Body of pancreas (tissue), 4 donors: ENCODE data around the gene GPR65. TPM values are rescaled to one million over a fixed set of nuclear protein-coding genes. Genes with fewer than 3 reads are reported as not detected.

Experiments used
- ATAC-seq: fragments of 150-250 bp; one replicate; pipeline ENCODE4 v1.9.1; 2016
- DNase-seq, 4 donors: peaks; one replicate each; pipeline ENCODE4 v3.0.0-alpha.2; 2019
- H3K27ac ChIP-seq, 4 donors: fragments of 200-600 bp; sonication (generic); 1 replicate in 3 of 4; 2 replicates in 1 of 4; pipeline versions ENCODE4 v1.5.1 to v1.6.1; 2016 to 2019; ENCODE audit warnings: mild to moderate bottlenecking in 1 of 4, mixed read lengths in 1 of 4, moderate library complexity in 1 of 4
- H3K27me3 ChIP-seq, 2 donors: fragments of 200-600 bp; sonication (generic); one replicate each; pipeline ENCODE4 v1.6.0; 2016; ENCODE audit warnings: mild to moderate bottlenecking in 1 of 2
- H3K36me3 ChIP-seq, 2 donors: fragments of 200-600 bp; sonication (generic); replicated peaks in 1 of 2; 2 replicates each; pipeline ENCODE4 v1.5.1; 2016; ENCODE audit warnings: low read depth in 2 of 2; ENCODE audit not compliant: insufficient read depth in 1 of 2
- H3K4me1 ChIP-seq: fragments of 200-600 bp; sonication (generic); one replicate; pipeline ENCODE4 v1.6.0; 2016
- H3K4me3 ChIP-seq, 2 donors: fragments of 200-600 bp; sonication (generic); 1 replicate in 1 of 2; 2 replicates in 1 of 2; pipeline ENCODE4 v1.5.1; 2016 to 2019
- H3K9me3 ChIP-seq, 3 donors: fragments of 200-600 bp; sonication (generic); 1 replicate in 2 of 3; 2 replicates in 1 of 3; pipeline ENCODE4 v1.5.1; 2016
- POLR2A ChIP-seq, 3 donors: fragments of 450-650 bp; IDR thresholded peaks; one replicate each; pipeline ENCODE4 v1.6.1; 2016; ENCODE audit warnings: antibody characterized with exemption in 3 of 3, mild to moderate bottlenecking in 2 of 3
- WGBS, 2 donors: methylation state at CpG; one replicate each; pipeline ENCODE4 v1.1.5; 2017; 5-methylcytosine and 5-hydroxymethylcytosine counted together
- intact Hi-C: fragments of 100-400 bp; cut with DNase I; formaldehyde crosslinking; loops from one replicate; pipeline ENCODE4 v1.15.1; 2023
- total RNA-seq, 2 donors: library from RNA; depleted of rRNA; stranded (reverse); fragments of >200 nt; gene quantifications; one replicate each; pipeline ENCODE4 v1.1.0, GENCODE V29; 2016
- TF ChIP-seq, protein P1 (sequence below), 7 experiments: fragments of 450-650 bp in 4 of 7; fragments of 200-600 bp in 3 of 7; sonication (generic) in 3 of 7; IDR thresholded peaks; one replicate each; pipeline ENCODE4 v1.5.1; 2016 to 2019; ENCODE audit warnings: antibody characterized with exemption in 7 of 7

GPR65 gene, protein sequence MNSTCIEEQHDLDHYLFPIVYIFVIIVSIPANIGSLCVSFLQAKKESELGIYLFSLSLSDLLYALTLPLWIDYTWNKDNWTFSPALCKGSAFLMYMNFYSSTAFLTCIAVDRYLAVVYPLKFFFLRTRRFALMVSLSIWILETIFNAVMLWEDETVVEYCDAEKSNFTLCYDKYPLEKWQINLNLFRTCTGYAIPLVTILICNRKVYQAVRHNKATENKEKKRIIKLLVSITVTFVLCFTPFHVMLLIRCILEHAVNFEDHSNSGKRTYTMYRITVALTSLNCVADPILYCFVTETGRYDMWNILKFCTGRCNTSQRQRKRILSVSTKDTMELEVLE
- total RNA-seq: 1 to 10 TPM in 1 of 2 donors, not detected in 1; 1.3 TPM

DNA sequence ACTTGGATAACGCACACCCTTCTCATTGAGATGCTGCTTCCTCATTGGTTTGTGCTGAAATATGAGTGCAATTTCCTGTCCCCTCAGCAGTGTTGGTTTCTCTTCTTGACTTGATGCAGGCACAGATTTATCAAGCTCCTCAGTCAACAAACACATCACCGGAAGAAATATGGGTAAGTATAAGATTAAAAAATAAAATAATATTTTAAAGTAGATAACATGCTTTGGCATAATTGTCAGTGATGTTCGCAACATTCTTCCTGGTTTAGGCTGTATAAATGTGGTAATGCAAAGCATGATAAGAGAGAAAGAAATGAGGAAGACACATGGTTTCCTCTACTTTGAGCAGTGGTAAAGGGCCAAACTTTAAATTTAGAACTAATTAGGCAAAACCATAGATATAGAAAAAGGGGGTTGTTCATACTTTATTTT, at the start of gene GPR65:
TSS of gene GPR65 (plus strand) at position 86 of the 432 bp plus-strand sequence. CDS start 5,713 bp downstream, outside the sequence.
- WGBS, 2 donors: 49 to 55% methylated on average over 3 of the region's 3 CpGs
- H3K27me3 ChIP-seq: no peaks in the 10 kb centered on the region
- TF ChIP-seq POLR2A (IDR thresholded peaks at IDR 0.05): peak in 1 of 3 donors; percentile 49
- TF ChIP-seq, protein P1, sequence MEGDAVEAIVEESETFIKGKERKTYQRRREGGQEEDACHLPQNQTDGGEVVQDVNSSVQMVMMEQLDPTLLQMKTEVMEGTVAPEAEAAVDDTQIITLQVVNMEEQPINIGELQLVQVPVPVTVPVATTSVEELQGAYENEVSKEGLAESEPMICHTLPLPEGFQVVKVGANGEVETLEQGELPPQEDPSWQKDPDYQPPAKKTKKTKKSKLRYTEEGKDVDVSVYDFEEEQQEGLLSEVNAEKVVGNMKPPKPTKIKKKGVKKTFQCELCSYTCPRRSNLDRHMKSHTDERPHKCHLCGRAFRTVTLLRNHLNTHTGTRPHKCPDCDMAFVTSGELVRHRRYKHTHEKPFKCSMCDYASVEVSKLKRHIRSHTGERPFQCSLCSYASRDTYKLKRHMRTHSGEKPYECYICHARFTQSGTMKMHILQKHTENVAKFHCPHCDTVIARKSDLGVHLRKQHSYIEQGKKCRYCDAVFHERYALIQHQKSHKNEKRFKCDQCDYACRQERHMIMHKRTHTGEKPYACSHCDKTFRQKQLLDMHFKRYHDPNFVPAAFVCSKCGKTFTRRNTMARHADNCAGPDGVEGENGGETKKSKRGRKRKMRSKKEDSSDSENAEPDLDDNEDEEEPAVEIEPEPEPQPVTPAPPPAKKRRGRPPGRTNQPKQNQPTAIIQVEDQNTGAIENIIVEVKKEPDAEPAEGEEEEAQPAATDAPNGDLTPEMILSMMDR (IDR thresholded peaks at IDR 0.05): no peak
- intact Hi-C loops: no loop called here
- H3K9me3 ChIP-seq: no peaks in the 10 kb centered on the region
- no peaks in the 10 kb centered on the region for H3K4me1 ChIP-seq
- H3K4me3 ChIP-seq: no peak within 1 kb of the TSS
- peak within 1 kb of the TSS in 1 of 4 donors; percentile 60 for H3K27ac ChIP-seq
- ATAC-seq: no peak
- peak in 1 of 4 donors; percentile 17 for DNase-seq
- H3K36me3 ChIP-seq: no peaks in the 10 kb centered on the region

DNA sequence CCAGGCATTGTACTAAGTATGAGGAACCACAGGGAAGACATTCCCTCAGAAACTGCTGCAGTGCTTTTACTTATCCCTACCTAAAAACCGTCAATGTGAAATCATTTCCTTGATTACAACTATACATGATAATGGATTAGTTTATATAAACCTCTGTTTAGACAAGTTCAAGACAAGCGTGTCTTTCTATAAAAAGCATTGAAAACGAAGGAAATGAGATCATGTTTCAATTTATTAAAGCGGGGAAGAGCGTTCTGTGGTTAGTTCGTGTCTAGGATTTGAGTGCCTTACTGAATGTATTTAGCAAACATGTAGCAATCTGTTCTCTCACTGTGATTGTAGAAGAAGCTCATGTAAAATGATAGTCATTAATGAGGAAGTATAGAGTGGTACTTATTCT, 49.4 kb upstream of the GPR65 start:
- DNase-seq (no peak), ATAC-seq (no peak)
- Histone ChIP-seq H3K4me3 (no peak overlapping the region), H3K27ac (no peak overlapping the region), H3K9me3 (no peaks in the 10 kb centered on the region), H3K36me3 (peaks cover 0 to 2% of the 10 kb centered on the region in 2 donors), H3K4me1 (no peaks in the 10 kb centered on the region), H3K27me3 (no peaks in the 10 kb centered on the region)
- TF ChIP-seq, protein P1 (IDR thresholded peaks at IDR 0.05): no peak
- TF ChIP-seq POLR2A (IDR thresholded peaks at IDR 0.05): no peak
- intact Hi-C loops: no loop called here
- 80 to 84% methylated on average over 6 of the region's 6 CpGs for WGBS, 2 donors

DNA sequence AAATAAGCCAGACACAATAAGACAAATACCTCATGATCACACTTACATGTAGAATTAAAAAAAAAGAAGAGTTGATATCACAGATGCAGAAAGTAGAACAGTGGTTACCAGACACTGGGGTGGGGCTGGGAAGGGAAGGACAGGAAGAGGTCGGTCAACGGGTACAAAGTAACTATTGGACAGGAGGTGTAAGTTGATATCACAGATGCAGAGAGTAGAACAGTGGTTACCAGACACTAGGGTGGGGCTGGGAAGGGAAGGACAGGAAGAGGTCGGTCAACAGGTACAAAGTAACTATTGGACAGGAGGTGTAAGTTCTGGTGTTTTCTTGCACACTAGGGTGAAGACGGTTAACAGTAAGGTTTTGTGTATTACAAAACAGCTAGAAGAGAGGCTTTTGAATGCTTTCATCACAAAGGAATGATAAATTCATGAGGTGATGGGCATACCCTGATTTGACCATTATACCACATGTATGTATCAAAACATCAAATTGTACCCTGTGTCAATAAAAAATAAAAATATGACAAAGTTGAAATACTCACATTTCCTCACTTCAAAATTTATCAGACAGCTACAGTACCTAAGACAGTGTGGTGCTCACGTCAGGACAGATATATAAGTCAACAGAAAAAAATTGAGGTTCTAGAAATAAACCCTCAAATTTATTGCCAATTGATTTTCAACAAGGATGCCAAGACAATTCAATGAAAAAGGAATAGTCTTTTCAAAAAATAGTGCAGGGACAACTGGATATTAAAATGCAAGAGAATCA, 44.7 kb upstream of the GPR65 start:
- intact Hi-C loops: no loop called here
- ATAC-seq: no peak
- Histone ChIP-seq H3K27me3 (no peaks in the 10 kb centered on the region), H3K27ac (no peak overlapping the region), H3K4me1 (no peaks in the 10 kb centered on the region), H3K9me3 (no peaks in the 10 kb centered on the region), H3K4me3 (no peak overlapping the region), H3K36me3 (peaks cover 5 to 7% of the 10 kb centered on the region in 2 donors)
- DNase-seq: peak in 1 of 4 donors; percentile 3
- TF ChIP-seq POLR2A (IDR thresholded peaks at IDR 0.05): no peak
- TF ChIP-seq, protein P1 (IDR thresholded peaks at IDR 0.05): no peak
- 85 to 88% methylated on average over 5 of the region's 5 CpGs for WGBS, 2 donors

DNA sequence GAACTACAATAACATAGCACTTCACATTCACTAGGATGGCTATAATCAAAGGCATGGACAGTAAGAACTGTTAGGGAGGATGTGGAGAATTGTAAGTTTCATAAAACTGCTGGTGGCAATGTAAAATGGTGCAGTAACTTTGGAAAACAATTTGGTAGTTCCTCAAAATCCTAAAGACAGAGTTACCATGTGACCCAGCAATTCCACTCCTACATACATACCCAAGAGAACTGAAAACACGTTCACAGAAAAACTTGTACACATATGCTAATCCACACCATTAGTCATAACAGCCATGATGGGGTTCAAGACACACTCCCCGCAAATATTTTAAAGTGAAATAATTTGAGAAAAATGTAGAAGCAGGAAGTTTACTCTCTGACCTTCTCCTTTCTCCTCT, 43.7 kb upstream of the GPR65 start:
- 86 to 88% methylated on average over 2 of the region's 2 CpGs for WGBS, 2 donors
- no peaks in the 10 kb centered on the region for H3K27me3 ChIP-seq
- TF ChIP-seq, protein P1 (IDR thresholded peaks at IDR 0.05): no peak
- no peak for TF ChIP-seq POLR2A (IDR thresholded peaks at IDR 0.05)
- DNase-seq: no peak
- no peak overlapping the region for H3K4me3 ChIP-seq
- H3K36me3 ChIP-seq: peaks cover 7% of the 10 kb centered on the region in 2 donors
- H3K4me1 ChIP-seq: no peaks in the 10 kb centered on the region
- no peak for ATAC-seq
- no peaks in the 10 kb centered on the region for H3K9me3 ChIP-seq
- H3K27ac ChIP-seq: no peak overlapping the region
- intact Hi-C loops: no loop called here
